Fibroblast of lung (primary cell): Measurements from ENCODE around the gene RBP4. TPM values are rescaled to one million over a fixed set of nuclear protein-coding genes. Genes with fewer than 3 reads are reported as not detected.

Experiments used
- DNase-seq, 2 donors: peaks; one replicate each; pipeline versions ENCODE4 v3.0.0 to v3.0.0-alpha.2; 2010; ENCODE audit warnings: low read depth in 2 of 2
- H2AFZ ChIP-seq: 2 replicates; pipeline ENCODE4 v1.5.1; 2012; ENCODE audit warnings: low read length, control low read depth, inconsistent platforms
- H3K27ac ChIP-seq: 2 replicates; pipeline ENCODE4 v1.5.1; 2011; ENCODE audit warnings: low read length, control low read depth; ENCODE audit not compliant: insufficient read depth
- H3K27me3 ChIP-seq: 2 replicates; pipeline ENCODE4 v1.5.1; 2011; ENCODE audit warnings: mild to moderate bottlenecking, low read length; ENCODE audit not compliant: control insufficient read depth, insufficient read depth
- H3K36me3 ChIP-seq: 2 replicates; pipeline ENCODE4 v1.5.1; 2011; ENCODE audit warnings: low read length; ENCODE audit not compliant: control insufficient read depth, insufficient read depth
- H3K4me1 ChIP-seq: 2 replicates; pipeline ENCODE4 v1.5.1; 2011; ENCODE audit warnings: low read length; ENCODE audit not compliant: control insufficient read depth, insufficient read depth; ENCODE audit errors: extremely low read depth
- H3K4me2 ChIP-seq: 2 replicates; pipeline ENCODE4 v1.5.1; 2011; ENCODE audit warnings: low read length, control low read depth; ENCODE audit not compliant: insufficient read depth; ENCODE audit errors: extremely low read depth
- H3K4me3 ChIP-seq, 4 experiments: fragments of 200-600 bp in 1 of 4; sonication (generic) in 1 of 4; replicated peaks in 1 of 4; 2 replicates each; pipeline ENCODE4 v1.5.1; 2011 to 2016; ENCODE audit warnings: low read length in 4 of 4, low read depth in 3 of 4, mild to moderate bottlenecking in 3 of 4, control low read depth in 2 of 4, inconsistent platforms in 1 of 4, mixed read lengths in 1 of 4; ENCODE audit not compliant: insufficient read depth in 1 of 4; ENCODE audit errors: control extremely low read depth in 1 of 4
- H3K79me2 ChIP-seq: 2 replicates; pipeline ENCODE4 v1.5.1; 2012; ENCODE audit warnings: mild to moderate bottlenecking, low read length, inconsistent platforms; ENCODE audit not compliant: control insufficient read depth, insufficient read depth
- H3K9ac ChIP-seq: 2 replicates; pipeline ENCODE4 v1.5.1; 2011; ENCODE audit warnings: mild to moderate bottlenecking, low read length, control low read depth; ENCODE audit not compliant: insufficient read depth
- H3K9me3 ChIP-seq: 2 replicates; pipeline ENCODE4 v1.5.1; 2012; ENCODE audit warnings: low read depth, low read length; ENCODE audit not compliant: control insufficient read depth, insufficient read depth
- H4K20me1 ChIP-seq: 2 replicates; pipeline ENCODE4 v1.5.1; 2011; ENCODE audit warnings: low read length; ENCODE audit not compliant: control insufficient read depth, insufficient read depth; ENCODE audit errors: extremely low read depth
- CTCF ChIP-seq, 2 donors: IDR thresholded peaks in 1 of 2; conservative IDR thresholded peaks in 1 of 2; 1 replicate in 1 of 2; 2 replicates in 1 of 2; pipeline ENCODE4 v1.5.1; 2011 to 2012; ENCODE audit warnings: low read length in 2 of 2, control low read depth in 1 of 2, inconsistent platforms in 1 of 2, low read depth in 1 of 2, mild to moderate bottlenecking in 1 of 2
- EZH2 ChIP-seq: IDR thresholded peaks from 2 replicates; pipeline ENCODE4 v1.5.1; 2012; ENCODE audit warnings: low read length, control low read depth, mild to moderate bottlenecking; ENCODE audit errors: missing control alignments
- polyA plus RNA-seq, 2 donors: library from polyadenylated mRNA; depleted of rRNA in 1 of 2; stranded (reverse) in 1 of 2; unstranded in 1 of 2; fragments of >200 nt; gene quantifications; 2 replicates each; pipeline ENCODE4 v1.2.1, GENCODE V29; 2011 to 2012; ENCODE audit warnings: missing spikeins in 1 of 2
- total RNA-seq: library from RNA; depleted of rRNA; stranded (reverse); fragments of >200 nt; gene quantifications from 2 replicates; pipeline ENCODE4 v1.2.1, GENCODE V29; 2014

RBP4 gene
- total and polyA plus RNA-seq, 2 donors (not counting 1 experiment from before 2014, with no cell fraction given), result 0.28 TPM; not detected in 1

GRCh38 chr10:93613126-93613525 is 12.1 kb upstream of the RBP4 start:
- Histone ChIP-seq H3K4me3 (no peak overlapping the region), H3K79me2 (no peaks in the 10 kb centered on the region), H2AFZ (no peak overlapping the region), H4K20me1 (no peaks in the 10 kb centered on the region), H3K27me3 (peaks cover 2% of the 10 kb centered on the region), H3K9ac (no peak overlapping the region), H3K4me1 (no peaks in the 10 kb centered on the region), H3K36me3 (no peaks in the 10 kb centered on the region), H3K27ac (no peak overlapping the region), H3K9me3 (no peaks in the 10 kb centered on the region), H3K4me2 (no peak overlapping the region)
- no peak for TF ChIP-seq EZH2
- TF ChIP-seq CTCF (conservative IDR thresholded peaks at IDR 0.05 in 1 of 2, IDR thresholded peaks at IDR 0.05 in 1 of 2; ENCODE audit: low read depth in 1 of 2, low read length in 2 of 2), result no peak
- DNase-seq, result no peak

GRCh38 chr10:93612311-93612710 is 11.3 kb upstream of the RBP4 start, which contains the start of gene PDE6C:
Gene PDE6C, plus strand, starts transcription at chr10:93612537. Its CDS starts 189 bp downstream, at chr10:93612726.
- H3K79me2 ChIP-seq, result no peaks in the 10 kb centered on the region
- TF ChIP-seq EZH2, result no peak
- TF ChIP-seq CTCF (conservative IDR thresholded peaks at IDR 0.05 in 1 of 2, IDR thresholded peaks at IDR 0.05 in 1 of 2; ENCODE audit: low read depth in 1 of 2, low read length in 2 of 2), result no peak
- H3K4me1 ChIP-seq, result no peaks in the 10 kb centered on the region
- H3K36me3 ChIP-seq, result no peaks in the 10 kb centered on the region
- H2AFZ ChIP-seq, result no peak within 1 kb of the TSS
- no peak within 1 kb of the TSS for H3K9ac ChIP-seq
- H3K4me2 ChIP-seq, result no peak within 1 kb of the TSS
- no peaks in the 10 kb centered on the region for H4K20me1 ChIP-seq
- DNase-seq, result no peak
- H3K27ac ChIP-seq, result no peak within 1 kb of the TSS
- peaks cover 2% of the 10 kb centered on the region for H3K27me3 ChIP-seq
- H3K4me3 ChIP-seq, result no peak within 1 kb of the TSS
- H3K9me3 ChIP-seq, result no peaks in the 10 kb centered on the region

- Histone ChIP-seq H3K9me3 (no peaks in the 10 kb centered on the region), H3K4me2 (no peak overlapping the region), H3K9ac (no peak overlapping the region), H3K27me3 (peaks cover 17% of the 10 kb centered on the region), H3K4me3 (no peak overlapping the region), H4K20me1 (no peaks in the 10 kb centered on the region), H3K4me1 (no peaks in the 10 kb centered on the region), H3K36me3 (no peaks in the 10 kb centered on the region), H3K27ac (no peak overlapping the region), H3K79me2 (no peaks in the 10 kb centered on the region), H2AFZ (no peak overlapping the region)
- TF ChIP-seq CTCF (conservative IDR thresholded peaks at IDR 0.05 in 1 of 2, IDR thresholded peaks at IDR 0.05 in 1 of 2; ENCODE audit: low read depth in 1 of 2, low read length in 2 of 2), result no peak
- TF ChIP-seq EZH2, result no peak
- DNase-seq, result no peak
Measured at GRCh38 chr10:93608421-93608820, 7.4 kb upstream of the RBP4 start.
